ENCODE results near the gene LCOR. TPM values are rescaled to one million over a fixed set of nuclear protein-coding genes. Genes with fewer than 3 reads are reported as not detected.

The LCOR gene
- total RNA-seq, 3 donors from 2014 or later: 19.4 to 53.6 (median 35.7) TPM

GRCh38 chr10:97024168-97025073, 192.3 kb downstream of the LCOR start:
- TF ChIP-seq CTCF (IDR thresholded peaks at IDR 0.05) (no peak), POLR2A (IDR thresholded peaks at IDR 0.05) (no peak), POLR2AphosphoS5 (IDR thresholded peaks at IDR 0.05) (no peak)
- DNase-seq (ENCODE audit: low spot score in 2 of 2): no peak
- no peak overlapping the region for H3K27ac ChIP-seq
- no peaks in the 10 kb centered on the region for H3K36me3 ChIP-seq
- intact Hi-C loops (cut with DNase I; ENCODE audit: low total_unique reads): no loop called here
- H3K4me3 ChIP-seq: no peak overlapping the region
- H3K9me3 ChIP-seq: no peaks in the 10 kb centered on the region
- no peaks in the 10 kb centered on the region for H3K27me3 ChIP-seq
- H3K4me1 ChIP-seq: no peaks in the 10 kb centered on the region

- intact Hi-C loops (cut with DNase I; ENCODE audit: low total_unique reads): no loop called here
- no peaks in the 10 kb centered on the region for H3K27me3 ChIP-seq
These were observed 193.6 kb downstream of the LCOR start for GRCh38 chr10:97025613-97026242.

GRCh38 chr10:97028126-97028831, 196.2 kb downstream of the LCOR start:
- H3K27ac ChIP-seq: no peak overlapping the region
- no peaks in the 10 kb centered on the region for H3K27me3 ChIP-seq
- no peak for TF ChIP-seq CTCF (IDR thresholded peaks at IDR 0.05)
- no peak for TF ChIP-seq POLR2A (IDR thresholded peaks at IDR 0.05)
- TF ChIP-seq POLR2AphosphoS5 (IDR thresholded peaks at IDR 0.05): no peak
- no peaks in the 10 kb centered on the region for H3K4me1 ChIP-seq
- no peaks in the 10 kb centered on the region for H3K9me3 ChIP-seq
- no peaks in the 10 kb centered on the region for H3K36me3 ChIP-seq
- no peak for DNase-seq (ENCODE audit: low spot score in 2 of 2)
- intact Hi-C loops (cut with DNase I; ENCODE audit: low total_unique reads): no loop called here
- no peak overlapping the region for H3K4me3 ChIP-seq

More at GRCh38 chr10:97025613-97026242, 193.6 kb downstream of the LCOR start:
- H3K4me3 ChIP-seq: no peak overlapping the region
- H3K9me3 ChIP-seq: no peaks in the 10 kb centered on the region
- DNase-seq (ENCODE audit: low spot score in 2 of 2): no peak
- no peaks in the 10 kb centered on the region for H3K4me1 ChIP-seq
- no peaks in the 10 kb centered on the region for H3K36me3 ChIP-seq
- TF ChIP-seq POLR2A (IDR thresholded peaks at IDR 0.05) (no peak), CTCF (IDR thresholded peaks at IDR 0.05) (peak in 2 of 3 donors; percentile 42 to 57)
- H3K27ac ChIP-seq: no peak overlapping the region

- Histone ChIP-seq H3K4me3 (no peak overlapping the region), H3K4me1 (no peaks in the 10 kb centered on the region), H3K9me3 (no peaks in the 10 kb centered on the region), H3K27me3 (no peaks in the 10 kb centered on the region), H3K36me3 (no peaks in the 10 kb centered on the region), H3K27ac (no peak overlapping the region)
- TF ChIP-seq POLR2AphosphoS5 (IDR thresholded peaks at IDR 0.05) (no peak), CTCF (IDR thresholded peaks at IDR 0.05) (no peak), POLR2A (IDR thresholded peaks at IDR 0.05) (no peak)
- no peak for DNase-seq (ENCODE audit: low spot score in 2 of 2)
- intact Hi-C loops (cut with DNase I; ENCODE audit: low total_unique reads): no loop called here
These were observed 196.7 kb downstream of the LCOR start for GRCh38 chr10:97028832-97029178.
